ENCODE measurements around the gene KCNK10.

Gene KCNK10

GRCh38 chr14:88204221-88204620 is 118.8 kb downstream of the KCNK10 start:
- H3K4me3 ChIP-seq (replicated peaks in 1 of 2; ENCODE audit: low read depth in 2 of 2, low read length in 2 of 2), result no peak overlapping the region
- no peak for DNase-seq (ENCODE audit: low read depth in 2 of 2)
- TF ChIP-seq CTCF (IDR thresholded peaks at IDR 0.05; ENCODE audit: low read depth, low read length), result no peak

DNA sequence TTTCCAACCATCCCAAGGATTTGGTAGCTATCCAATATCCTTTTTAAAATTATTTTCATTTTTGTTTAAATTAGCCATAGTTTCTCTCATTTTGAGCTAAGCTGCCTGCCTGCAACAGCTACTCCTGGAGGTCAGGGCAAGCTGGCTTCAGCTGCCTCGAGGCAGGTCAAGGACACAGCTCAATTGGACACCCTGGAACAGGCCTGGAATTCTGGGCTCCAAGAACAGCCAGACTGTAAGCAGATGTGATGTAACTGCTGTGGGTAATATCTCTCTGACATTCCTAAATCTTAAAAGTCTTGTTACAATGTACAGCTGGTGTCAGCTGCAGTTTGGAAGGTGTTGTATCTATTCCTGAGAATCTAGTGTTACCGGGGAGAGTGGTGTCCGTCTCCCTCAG is 119.8 kb downstream of the KCNK10 start:
- TF ChIP-seq CTCF (IDR thresholded peaks at IDR 0.05; ENCODE audit: low read depth, low read length), result no peak
- no peak overlapping the region for H3K4me3 ChIP-seq (replicated peaks in 1 of 2; ENCODE audit: low read depth in 2 of 2, low read length in 2 of 2)
- DNase-seq (ENCODE audit: low read depth in 2 of 2), result no peak

DNA sequence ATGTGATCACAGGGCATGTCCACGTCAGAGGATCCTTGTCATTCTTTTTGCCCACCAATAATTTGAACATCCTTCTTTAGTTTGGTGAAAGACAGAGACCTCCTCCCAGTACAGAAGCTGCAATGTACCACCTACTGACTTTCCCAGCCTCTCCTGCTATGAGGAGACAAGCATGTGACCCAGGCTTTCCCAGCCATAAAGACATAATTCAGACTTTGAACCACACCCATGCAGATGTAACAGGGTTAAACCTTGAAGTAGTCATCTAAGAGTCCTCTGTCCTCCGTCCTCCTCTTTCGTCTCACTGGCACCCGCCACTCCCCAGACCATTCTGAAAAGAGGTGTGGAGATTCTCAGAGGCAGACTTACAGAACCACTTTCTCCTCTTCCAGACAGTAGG is 120.8 kb downstream of the KCNK10 start:
- no peak for DNase-seq (ENCODE audit: low read depth in 2 of 2)
- TF ChIP-seq CTCF (IDR thresholded peaks at IDR 0.05; ENCODE audit: low read depth, low read length), result no peak
- H3K4me3 ChIP-seq (replicated peaks in 1 of 2; ENCODE audit: low read depth in 2 of 2, low read length in 2 of 2), result no peak overlapping the region

DNA sequence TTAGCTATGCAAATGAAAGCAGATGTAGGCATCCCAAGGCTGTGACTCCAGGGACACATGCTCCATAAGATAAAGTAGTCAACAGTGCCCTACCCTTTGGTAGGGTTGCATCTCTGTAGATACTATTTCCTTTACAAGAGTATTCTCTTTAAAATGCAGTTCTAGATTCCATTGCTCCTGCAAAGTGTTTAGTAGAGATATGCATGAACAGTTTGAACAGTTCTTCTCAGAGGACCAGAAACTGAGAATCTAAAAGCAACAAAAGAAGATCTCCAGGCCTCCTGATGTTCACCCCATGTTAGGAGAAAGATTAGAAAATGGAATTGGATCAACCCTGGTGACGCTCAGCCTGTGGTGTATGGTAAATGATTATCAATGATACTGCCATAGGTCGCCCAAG is 121.2 kb downstream of the KCNK10 start:
- no peak for DNase-seq (ENCODE audit: low read depth in 2 of 2)
- no peak for TF ChIP-seq CTCF (IDR thresholded peaks at IDR 0.05; ENCODE audit: low read depth, low read length)
- H3K4me3 ChIP-seq (replicated peaks in 1 of 2; ENCODE audit: low read depth in 2 of 2, low read length in 2 of 2), result no peak overlapping the region

DNA sequence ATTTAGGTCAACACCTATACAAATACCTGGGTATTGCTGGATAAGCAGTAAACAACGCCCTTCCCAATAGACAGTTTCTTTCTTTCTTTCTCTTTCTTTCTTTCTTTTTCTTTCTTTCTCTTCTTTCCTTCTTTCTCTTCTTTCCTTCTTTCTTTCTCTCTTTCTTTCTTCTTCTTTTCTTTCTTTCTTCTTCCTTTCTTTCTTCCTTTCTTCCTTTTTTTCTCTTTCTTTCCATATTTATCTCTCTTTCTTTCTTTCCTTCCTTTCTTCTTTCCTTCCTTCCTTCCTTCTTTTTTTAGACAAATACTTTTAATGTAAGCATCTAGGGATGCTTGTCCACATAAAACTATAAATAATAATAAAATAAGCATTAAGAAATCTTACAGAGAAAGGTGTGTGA is 123.2 kb downstream of the KCNK10 start:
- no peak for TF ChIP-seq CTCF (IDR thresholded peaks at IDR 0.05; ENCODE audit: low read depth, low read length)
- H3K4me3 ChIP-seq (replicated peaks in 1 of 2; ENCODE audit: low read depth in 2 of 2, low read length in 2 of 2), result no peak overlapping the region
- DNase-seq (ENCODE audit: low read depth in 2 of 2), result no peak

GRCh38 chr14:88198446-88198845 is 124.6 kb downstream of the KCNK10 start:
- no peak for DNase-seq (ENCODE audit: low read depth in 2 of 2)
- no peak overlapping the region for H3K4me3 ChIP-seq (replicated peaks in 1 of 2; ENCODE audit: low read depth in 2 of 2, low read length in 2 of 2)
- no peak for TF ChIP-seq CTCF (IDR thresholded peaks at IDR 0.05; ENCODE audit: low read depth, low read length)

DNA sequence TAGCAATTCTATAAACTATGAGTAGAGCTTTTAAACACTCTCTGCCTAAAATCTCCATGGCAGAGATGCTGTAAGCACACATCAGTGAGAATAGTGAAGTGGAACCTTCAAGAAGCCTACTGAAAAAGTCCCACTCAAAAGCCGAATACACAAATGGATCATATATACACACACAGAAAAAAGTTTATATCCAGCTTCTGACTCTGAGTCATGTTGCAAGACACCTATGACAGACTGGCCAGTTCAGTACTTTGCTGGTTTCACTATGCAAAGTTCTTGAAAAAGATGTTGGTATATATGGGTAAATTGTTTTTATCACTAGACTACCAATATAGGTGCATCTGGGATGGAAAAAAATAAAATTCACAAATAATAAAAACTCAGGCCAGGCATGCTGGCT is 126.1 kb downstream of the KCNK10 start:
- DNase-seq (ENCODE audit: low read depth in 2 of 2), result no peak
- TF ChIP-seq CTCF (IDR thresholded peaks at IDR 0.05; ENCODE audit: low read depth, low read length), result no peak
- no peak overlapping the region for H3K4me3 ChIP-seq (replicated peaks in 1 of 2; ENCODE audit: low read depth in 2 of 2, low read length in 2 of 2)

Measured in cardiac fibroblast (primary cell).